ENCODE measurements around the gene CHAF1A.

GRCh38 chr19:4437103-4437502, 34.7 kb downstream of the CHAF1A start:
- TF ChIP-seq GATA3 (IDR thresholded peaks at IDR 0.05; ENCODE audit: low read depth, low read length) (no peak), GATA2 (IDR thresholded peaks at IDR 0.05; ENCODE audit: low read depth, low read length) (no peak)
